HepG2 (cell line): Measurements from ENCODE around the gene MORC3. TPM values are rescaled to one million over a fixed set of nuclear protein-coding genes. Genes with fewer than 3 reads are reported as not detected.
A peak's percentile ranks its signal among the peaks of the same experiment; 100 is the strongest.

Source experiments
- ATAC-seq: fragments of 200-7000 bp; cut with Tn5 transposase; 3 replicates; pipeline ENCODE4 v1.9.1; 2020; ENCODE audit warnings: mild to moderate bottlenecking, moderate library complexity
- BruUV-seq: library from RNA; stranded (reverse); fragments of 400-500 nt; replicated peaks from 2 replicates; lab custom pipeline; 2021; lab: Mats Ljungman, UMichigan
- CTCF ChIA-PET: fragments of 300-600 bp; formaldehyde crosslinking; extraction: SDS; loops from one replicate; lab custom pipeline; 2021; ENCODE audit warnings: low total read pairs, inconsistent platforms, low intra/inter-chr PET ratio; lab: Yijun Ruan, JAX
- POLR2A ChIA-PET: fragments of 350-600 bp; sonication (Branson Sonifier 250); formaldehyde crosslinking; loops from one replicate; lab custom pipeline; 2020; ENCODE audit warnings: antibody characterized with exemption, inconsistent platforms; lab: Yijun Ruan, JAX
- DNase-seq: peaks from one replicate; pipeline ENCODE4 v3.0.0-alpha.2; 2015; ENCODE audit warnings: low spot score
- FAIRE-seq: peaks from 3 replicates; lab custom pipeline; 2011; peaks lifted over from hg19 to GRCh38; lab: Jason Lieb, UNC
- H2AFZ ChIP-seq: one replicate; pipeline ENCODE4 v1.6.1; 2011; ENCODE audit warnings: low read length, inconsistent platforms
- H3K27ac ChIP-seq: fragments of 300-600 bp; 3 replicates; pipeline ENCODE4 v1.8.0; 2011; ENCODE audit warnings: mixed run types, mild to moderate bottlenecking, mixed read lengths, low read length, inconsistent platforms; ENCODE audit not compliant: insufficient read depth; ENCODE audit errors: extremely low read length
- H3K27me3 ChIP-seq, 2 experiments: fragments of 200-600 bp in 1 of 2; 2 replicates in 1 of 2; 3 replicates in 1 of 2; pipeline versions ENCODE4 v1.6.0 to v1.8.0; 2011; ENCODE audit warnings: low read length in 2 of 2, mild to moderate bottlenecking in 2 of 2, moderate library complexity in 2 of 2, inconsistent platforms in 1 of 2; ENCODE audit not compliant: insufficient read depth in 2 of 2, control insufficient read depth in 1 of 2
- H3K36me3 ChIP-seq, 2 experiments: fragments of 200-600 bp in 1 of 2; replicated peaks in 1 of 2; 2 replicates in 1 of 2; 3 replicates in 1 of 2; pipeline versions ENCODE4 v1.5.1 to v1.8.0; 2011; ENCODE audit warnings: low read length in 2 of 2, inconsistent platforms in 1 of 2; ENCODE audit not compliant: insufficient read depth in 2 of 2, control insufficient read depth in 1 of 2
- H3K4me1 ChIP-seq: 2 replicates; pipeline ENCODE4 v1.5.1; 2012; ENCODE audit warnings: low read length, inconsistent platforms; ENCODE audit not compliant: insufficient read depth
- H3K4me2 ChIP-seq: 2 replicates; pipeline ENCODE4 v1.6.0; 2011; ENCODE audit warnings: low read depth, low read length, inconsistent platforms
- H3K4me3 ChIP-seq, 3 experiments: fragments of 200-600 bp in 1 of 3; sonication (generic), shearing (Covaris generic) in 1 of 3; replicated peaks in 1 of 3; 2 replicates each; pipeline ENCODE4 v1.5.1; 2011 to 2016; ENCODE audit warnings: low read length in 3 of 3, inconsistent platforms in 2 of 3, low read depth in 2 of 3, mild to moderate bottlenecking in 2 of 3, control low read depth in 1 of 3, mixed read lengths in 1 of 3; ENCODE audit not compliant: insufficient read depth in 1 of 3
- H3K79me2 ChIP-seq: one replicate; pipeline ENCODE4 v1.6.1; 2011; ENCODE audit warnings: low read length, inconsistent platforms; ENCODE audit not compliant: insufficient read depth
- H3K9ac ChIP-seq: 2 replicates; pipeline ENCODE4 v1.6.0; 2011; ENCODE audit warnings: mild to moderate bottlenecking, low read depth, low read length, inconsistent platforms; ENCODE audit not compliant: insufficient read depth
- H3K9me3 ChIP-seq: 2 replicates; pipeline ENCODE4 v1.5.1; 2012; ENCODE audit warnings: mild to moderate bottlenecking, low read length
- H4K20me1 ChIP-seq: 2 replicates; pipeline ENCODE4 v1.6.0; 2011; ENCODE audit warnings: inconsistent platforms, mild to moderate bottlenecking, low read length, moderate library complexity; ENCODE audit not compliant: insufficient read depth
- AHR ChIP-seq: IDR thresholded peaks from 2 replicates; pipeline ENCODE4 v1.6.1; 2018; ENCODE audit warnings: missing genetic modification reagents, missing compliant biosample characterization
- FOXP1 ChIP-seq, 2 experiments: fragments of 450-650 bp in 1 of 2; IDR thresholded peaks; 2 replicates each; pipeline ENCODE4 v1.6.1; 2017 to 2018; ENCODE audit warnings: antibody characterized with exemption in 1 of 2
- LCORL ChIP-seq, 2 experiments: fragments of 450-650 bp in 1 of 2; sonication (generic) in 1 of 2; formaldehyde crosslinking in 1 of 2; IDR thresholded peaks; 2 replicates each; pipeline versions ENCODE4 v1.5.0 to v1.6.1; 2017 to 2020; ENCODE audit warnings: antibody characterized with exemption in 1 of 2, missing genetic modification reagents in 1 of 2
- RXRB ChIP-seq: IDR thresholded peaks from 2 replicates; pipeline ENCODE4 v1.6.1; 2016; ENCODE audit warnings: borderline replicate concordance, missing genetic modification reagents, missing compliant biosample characterization
- SAP130 ChIP-seq: IDR thresholded peaks from 2 replicates; pipeline ENCODE4 v1.6.1; 2016; ENCODE audit warnings: low read depth
- ZNF143 ChIP-seq: sonication (generic); formaldehyde crosslinking; IDR thresholded peaks from 2 replicates; pipeline ENCODE4 v1.4.0; 2020; ENCODE audit warnings: missing genetic modification reagents
- ZNF775 ChIP-seq: sonication (generic); formaldehyde crosslinking; IDR thresholded peaks from 2 replicates; pipeline ENCODE4 v1.4.0; 2020; ENCODE audit warnings: missing genetic modification reagents, mild to moderate bottlenecking, moderate library complexity, borderline replicate concordance
- WGBS: methylation state at CpG from one replicate; pipeline ENCODE4 v1.1.6; 2017; ENCODE audit warnings: low lambda C conversion rate; 5-methylcytosine and 5-hydroxymethylcytosine counted together
- in situ Hi-C: cut with HindIII; loops from 2 replicates; pipeline ENCODE4 v1.10.0; 2017; ENCODE audit warnings: low pct_unique_long_range_greater_than_20kb; ENCODE audit not compliant: extremely low pct_ligation_motif_present
- intact Hi-C: fragments of 100-400 bp; cut with micrococcal nuclease; formaldehyde crosslinking; loops from one replicate; pipeline ENCODE4 v1.10.0; 2022; ENCODE audit not compliant: unreplicated experiment
- polyA plus RNA-seq, 8 experiments: library from polyadenylated mRNA; depleted of rRNA in 3 of 8; stranded (reverse) in 7 of 8; unstranded in 1 of 8; fragments of >200 nt; fragmentation: Illumina TruSeq in 4 of 8; extraction: Trizol in 4 of 8; gene quantifications; 2 replicates each; pipeline versions ENCODE4 v1.2.1 to v1.2.3, GENCODE V29; 2011 to 2016; ENCODE audit warnings: low read depth in 4 of 8, missing spikeins in 1 of 8, mixed read lengths in 1 of 8; ENCODE audit not compliant: insufficient read depth in 1 of 8
- total RNA-seq, 5 experiments: library from RNA; depleted of rRNA; stranded (reverse); fragments of >200 nt; fragmentation: Illumina TruSeq; extraction: Trizol; gene quantifications; 2 replicates each; pipeline ENCODE4 v1.2.3, GENCODE V29; 2016; ENCODE audit warnings: low read depth in 1 of 5
- TF ChIP-seq, protein P1 (sequence below): sonication (generic); formaldehyde crosslinking; IDR thresholded peaks from 2 replicates; pipeline ENCODE4 v1.5.1; 2020; ENCODE audit warnings: missing genetic modification reagents, mild to moderate bottlenecking, borderline replicate concordance
- TF ChIP-seq, protein P2 (sequence below), 2 experiments: IDR thresholded peaks; 2 replicates each; pipeline ENCODE4 v1.6.1; 2011 to 2012; ENCODE audit warnings: low read length in 2 of 2, borderline replicate concordance in 1 of 2, low read depth in 1 of 2, mild to moderate bottlenecking in 1 of 2, moderate library complexity in 1 of 2
- TF ChIP-seq, protein P3 (sequence below): sonication (generic); formaldehyde crosslinking; IDR thresholded peaks from 2 replicates; pipeline ENCODE4 v1.4.0; 2020; ENCODE audit warnings: missing genetic modification reagents
- TF ChIP-seq, protein P4 (sequence below): sonication (generic); formaldehyde crosslinking; conservative IDR thresholded peaks from 2 replicates; pipeline ENCODE4 v1.8.0; 2022; ENCODE audit warnings: mild to moderate bottlenecking, moderate library complexity, missing genetic modification reagents

The MORC3 gene
- total and polyA plus RNA-seq, 2 of the 13 experiments (the other 11 are each of a cell fraction or from before 2014, with no cell fraction given) = 12.9 to 19.5 TPM

DNA sequence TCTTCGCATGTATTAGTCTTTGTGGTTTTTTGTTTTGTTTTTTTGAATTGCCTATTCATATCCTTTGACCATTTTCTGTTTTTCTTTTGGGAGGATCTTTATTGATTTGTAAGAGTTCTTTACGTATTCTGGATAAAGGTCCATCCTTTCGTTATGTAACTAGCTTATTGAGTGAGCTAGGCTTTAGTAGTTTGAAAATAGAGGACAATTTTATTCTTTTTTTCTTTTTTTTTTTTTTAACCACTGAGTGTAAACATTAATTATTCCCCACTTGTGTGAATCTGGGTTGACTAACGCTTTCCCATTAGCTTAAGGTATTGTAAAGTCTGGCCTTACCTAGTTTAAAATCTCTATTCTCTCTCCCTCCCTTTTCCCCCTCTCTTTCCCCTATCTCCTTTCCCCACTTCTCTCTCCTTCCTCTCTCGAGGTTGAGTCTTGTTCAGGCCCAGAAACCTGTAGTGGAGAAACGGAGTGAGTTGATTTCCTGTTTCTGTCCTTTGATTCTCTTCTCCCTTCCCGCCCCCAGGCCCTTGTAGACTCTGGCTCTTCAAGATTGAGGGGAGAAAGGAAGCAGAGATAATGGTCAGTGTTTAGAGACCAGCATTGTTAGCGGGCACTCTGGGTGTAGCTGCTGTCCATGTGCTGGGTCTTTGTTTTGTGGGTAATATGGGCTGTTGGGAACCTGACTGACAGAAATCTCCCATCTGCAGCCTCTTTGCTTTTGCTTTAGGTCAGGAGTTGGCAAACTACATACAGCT, 1.5 kb downstream of the MORC3 start:
- no peak for ATAC-seq
- intact Hi-C loops (loop anchor here (10.0 kb wide), 1 partner anchor 57 kb away; no protein-coding TSS in a partner anchor), in situ Hi-C loops (no loop called here)
- Histone ChIP-seq H3K4me1 (peaks cover 57% of the 10 kb centered on the region), H3K9me3 (no peaks in the 10 kb centered on the region), H3K27ac (peak overlapping the region; percentile 87), H2AFZ (no peak overlapping the region), H3K79me2 (peaks cover 58% of the 10 kb centered on the region), H3K27me3 (peaks cover 0 to 5% of the 10 kb centered on the region in 2 experiments; a peak in 1 of 5 replicates), H3K9ac (peak overlapping the region; percentile 83), H4K20me1 (peaks cover 40% of the 10 kb centered on the region), H3K36me3 (0 out of 5 replicates have a peak, but pooled peaks cover 0 to 7% of the 10 kb centered on the region in 2 experiments), H3K4me2 (peak overlapping the region; percentile 96), H3K4me3 (peak overlapping the region; percentile 82 to 99 (median 94))
- peak; percentile 36 for FAIRE-seq
- CTCF ChIA-PET = no interaction called here
- 2% methylated on average over 8 of the region's 8 CpGs for WGBS
- POLR2A ChIA-PET = interaction anchor here (0.7 to 2.3 kb wide), 2 partner anchors 166 to 208 kb away, joined by 4 to 15 read pairs; partner anchors contain the start of gene DOP1B
- BruUV-seq = TSS peak; percentile 60
- no peak for DNase-seq
- TF ChIP-seq RXRB (CRISPR knock-in tag) = no peak
- TF ChIP-seq SAP130 = peak; percentile 35
- TF ChIP-seq, protein P1, sequence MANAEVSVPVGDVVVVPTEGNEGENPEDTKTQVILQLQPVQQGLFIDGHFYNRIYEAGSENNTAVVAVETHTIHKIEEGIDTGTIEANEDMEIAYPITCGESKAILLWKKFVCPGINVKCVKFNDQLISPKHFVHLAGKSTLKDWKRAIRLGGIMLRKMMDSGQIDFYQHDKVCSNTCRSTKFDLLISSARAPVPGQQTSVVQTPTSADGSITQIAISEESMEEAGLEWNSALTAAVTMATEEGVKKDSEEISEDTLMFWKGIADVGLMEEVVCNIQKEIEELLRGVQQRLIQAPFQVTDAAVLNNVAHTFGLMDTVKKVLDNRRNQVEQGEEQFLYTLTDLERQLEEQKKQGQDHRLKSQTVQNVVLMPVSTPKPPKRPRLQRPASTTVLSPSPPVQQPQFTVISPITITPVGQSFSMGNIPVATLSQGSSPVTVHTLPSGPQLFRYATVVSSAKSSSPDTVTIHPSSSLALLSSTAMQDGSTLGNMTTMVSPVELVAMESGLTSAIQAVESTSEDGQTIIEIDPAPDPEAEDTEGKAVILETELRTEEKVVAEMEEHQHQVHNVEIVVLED (CRISPR knock-in tag) = peak; percentile 26; the same call in 1 of the 2 replicates
- TF ChIP-seq LCORL (IDR thresholded peaks at IDR 0.05) = 0 out of 2 replicates have a peak, but pooled peaks have one; percentile 34
- no peak for TF ChIP-seq LCORL (CRISPR knock-in tag; IDR thresholded peaks at IDR 0.05)
- TF ChIP-seq AHR (CRISPR knock-in tag) = no peak
- TF ChIP-seq, protein P2, sequence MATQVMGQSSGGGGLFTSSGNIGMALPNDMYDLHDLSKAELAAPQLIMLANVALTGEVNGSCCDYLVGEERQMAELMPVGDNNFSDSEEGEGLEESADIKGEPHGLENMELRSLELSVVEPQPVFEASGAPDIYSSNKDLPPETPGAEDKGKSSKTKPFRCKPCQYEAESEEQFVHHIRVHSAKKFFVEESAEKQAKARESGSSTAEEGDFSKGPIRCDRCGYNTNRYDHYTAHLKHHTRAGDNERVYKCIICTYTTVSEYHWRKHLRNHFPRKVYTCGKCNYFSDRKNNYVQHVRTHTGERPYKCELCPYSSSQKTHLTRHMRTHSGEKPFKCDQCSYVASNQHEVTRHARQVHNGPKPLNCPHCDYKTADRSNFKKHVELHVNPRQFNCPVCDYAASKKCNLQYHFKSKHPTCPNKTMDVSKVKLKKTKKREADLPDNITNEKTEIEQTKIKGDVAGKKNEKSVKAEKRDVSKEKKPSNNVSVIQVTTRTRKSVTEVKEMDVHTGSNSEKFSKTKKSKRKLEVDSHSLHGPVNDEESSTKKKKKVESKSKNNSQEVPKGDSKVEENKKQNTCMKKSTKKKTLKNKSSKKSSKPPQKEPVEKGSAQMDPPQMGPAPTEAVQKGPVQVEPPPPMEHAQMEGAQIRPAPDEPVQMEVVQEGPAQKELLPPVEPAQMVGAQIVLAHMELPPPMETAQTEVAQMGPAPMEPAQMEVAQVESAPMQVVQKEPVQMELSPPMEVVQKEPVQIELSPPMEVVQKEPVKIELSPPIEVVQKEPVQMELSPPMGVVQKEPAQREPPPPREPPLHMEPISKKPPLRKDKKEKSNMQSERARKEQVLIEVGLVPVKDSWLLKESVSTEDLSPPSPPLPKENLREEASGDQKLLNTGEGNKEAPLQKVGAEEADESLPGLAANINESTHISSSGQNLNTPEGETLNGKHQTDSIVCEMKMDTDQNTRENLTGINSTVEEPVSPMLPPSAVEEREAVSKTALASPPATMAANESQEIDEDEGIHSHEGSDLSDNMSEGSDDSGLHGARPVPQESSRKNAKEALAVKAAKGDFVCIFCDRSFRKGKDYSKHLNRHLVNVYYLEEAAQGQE (IDR thresholded peaks at IDR 0.05; ENCODE audit: borderline replicate concordance in 1 of 2, low read depth in 1 of 2, low read length in 2 of 2) = no peak
- TF ChIP-seq, protein P3, sequence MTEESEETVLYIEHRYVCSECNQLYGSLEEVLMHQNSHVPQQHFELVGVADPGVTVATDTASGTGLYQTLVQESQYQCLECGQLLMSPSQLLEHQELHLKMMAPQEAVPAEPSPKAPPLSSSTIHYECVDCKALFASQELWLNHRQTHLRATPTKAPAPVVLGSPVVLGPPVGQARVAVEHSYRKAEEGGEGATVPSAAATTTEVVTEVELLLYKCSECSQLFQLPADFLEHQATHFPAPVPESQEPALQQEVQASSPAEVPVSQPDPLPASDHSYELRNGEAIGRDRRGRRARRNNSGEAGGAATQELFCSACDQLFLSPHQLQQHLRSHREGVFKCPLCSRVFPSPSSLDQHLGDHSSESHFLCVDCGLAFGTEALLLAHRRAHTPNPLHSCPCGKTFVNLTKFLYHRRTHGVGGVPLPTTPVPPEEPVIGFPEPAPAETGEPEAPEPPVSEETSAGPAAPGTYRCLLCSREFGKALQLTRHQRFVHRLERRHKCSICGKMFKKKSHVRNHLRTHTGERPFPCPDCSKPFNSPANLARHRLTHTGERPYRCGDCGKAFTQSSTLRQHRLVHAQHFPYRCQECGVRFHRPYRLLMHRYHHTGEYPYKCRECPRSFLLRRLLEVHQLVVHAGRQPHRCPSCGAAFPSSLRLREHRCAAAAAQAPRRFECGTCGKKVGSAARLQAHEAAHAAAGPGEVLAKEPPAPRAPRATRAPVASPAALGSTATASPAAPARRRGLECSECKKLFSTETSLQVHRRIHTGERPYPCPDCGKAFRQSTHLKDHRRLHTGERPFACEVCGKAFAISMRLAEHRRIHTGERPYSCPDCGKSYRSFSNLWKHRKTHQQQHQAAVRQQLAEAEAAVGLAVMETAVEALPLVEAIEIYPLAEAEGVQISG = no peak
- TF ChIP-seq ZNF775 (CRISPR knock-in tag) = 0 out of 2 replicates have a peak, but pooled peaks have one; percentile 56
- no peak for TF ChIP-seq FOXP1 (IDR thresholded peaks at IDR 0.05)
- TF ChIP-seq FOXP1 (CRISPR knock-in tag; IDR thresholded peaks at IDR 0.05) = peak; percentile 6; the same call in 1 of the 2 replicates
- TF ChIP-seq, protein P4, sequence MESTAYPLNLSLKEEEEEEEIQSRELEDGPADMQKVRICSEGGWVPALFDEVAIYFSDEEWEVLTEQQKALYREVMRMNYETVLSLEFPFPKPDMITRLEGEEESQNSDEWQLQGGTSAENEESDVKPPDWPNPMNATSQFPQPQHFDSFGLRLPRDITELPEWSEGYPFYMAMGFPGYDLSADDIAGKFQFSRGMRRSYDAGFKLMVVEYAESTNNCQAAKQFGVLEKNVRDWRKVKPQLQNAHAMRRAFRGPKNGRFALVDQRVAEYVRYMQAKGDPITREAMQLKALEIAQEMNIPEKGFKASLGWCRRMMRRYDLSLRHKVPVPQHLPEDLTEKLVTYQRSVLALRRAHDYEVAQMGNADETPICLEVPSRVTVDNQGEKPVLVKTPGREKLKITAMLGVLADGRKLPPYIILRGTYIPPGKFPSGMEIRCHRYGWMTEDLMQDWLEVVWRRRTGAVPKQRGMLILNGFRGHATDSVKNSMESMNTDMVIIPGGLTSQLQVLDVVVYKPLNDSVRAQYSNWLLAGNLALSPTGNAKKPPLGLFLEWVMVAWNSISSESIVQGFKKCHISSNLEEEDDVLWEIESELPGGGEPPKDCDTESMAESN = no peak
- no peak for TF ChIP-seq ZNF143 (CRISPR knock-in tag)
